ENCODE data around the gene LGSN.
"Not testable (repeated sequence)": the region's sequence is repeated elsewhere in the genome, so short reads cannot be mapped to it uniquely, and the experiment has no call there.

LGSN gene

DNA sequence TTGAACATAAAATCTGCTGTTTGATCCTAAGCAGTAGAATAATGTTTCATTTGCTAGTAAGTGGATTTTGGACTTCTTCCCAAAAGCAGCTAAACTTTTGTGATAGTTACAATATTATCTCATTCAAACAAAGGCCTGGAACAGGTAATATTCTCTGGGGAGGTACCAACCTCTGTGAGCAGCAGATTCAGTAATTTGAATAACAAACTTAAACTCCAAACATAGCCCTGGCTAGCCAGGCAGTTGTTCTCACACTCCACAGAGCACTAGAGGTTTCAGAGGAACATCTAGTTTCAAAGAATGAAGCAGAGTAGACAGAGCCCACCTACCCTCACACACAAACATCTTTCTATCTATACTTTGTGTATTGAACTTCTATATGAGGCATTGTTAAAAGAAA is 40.9 kb downstream of the LGSN start:
- H3K79me2 ChIP-seq (ENCODE audit: insufficient read depth, low read length), result no peaks in the 10 kb centered on the region
- TF ChIP-seq, protein P1, sequence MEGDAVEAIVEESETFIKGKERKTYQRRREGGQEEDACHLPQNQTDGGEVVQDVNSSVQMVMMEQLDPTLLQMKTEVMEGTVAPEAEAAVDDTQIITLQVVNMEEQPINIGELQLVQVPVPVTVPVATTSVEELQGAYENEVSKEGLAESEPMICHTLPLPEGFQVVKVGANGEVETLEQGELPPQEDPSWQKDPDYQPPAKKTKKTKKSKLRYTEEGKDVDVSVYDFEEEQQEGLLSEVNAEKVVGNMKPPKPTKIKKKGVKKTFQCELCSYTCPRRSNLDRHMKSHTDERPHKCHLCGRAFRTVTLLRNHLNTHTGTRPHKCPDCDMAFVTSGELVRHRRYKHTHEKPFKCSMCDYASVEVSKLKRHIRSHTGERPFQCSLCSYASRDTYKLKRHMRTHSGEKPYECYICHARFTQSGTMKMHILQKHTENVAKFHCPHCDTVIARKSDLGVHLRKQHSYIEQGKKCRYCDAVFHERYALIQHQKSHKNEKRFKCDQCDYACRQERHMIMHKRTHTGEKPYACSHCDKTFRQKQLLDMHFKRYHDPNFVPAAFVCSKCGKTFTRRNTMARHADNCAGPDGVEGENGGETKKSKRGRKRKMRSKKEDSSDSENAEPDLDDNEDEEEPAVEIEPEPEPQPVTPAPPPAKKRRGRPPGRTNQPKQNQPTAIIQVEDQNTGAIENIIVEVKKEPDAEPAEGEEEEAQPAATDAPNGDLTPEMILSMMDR (conservative IDR thresholded peaks at IDR 0.05; ENCODE audit: low read length), result no peak
- no peak for TF ChIP-seq EZH2phosphoT487 (IDR thresholded peaks at IDR 0.05; ENCODE audit: borderline replicate concordance)
- H3F3A ChIP-seq (ENCODE audit: low read depth), result no peaks in the 10 kb centered on the region
- H3K9ac ChIP-seq (ENCODE audit: low read depth, low read length, poor library complexity, severe bottlenecking), result no peak overlapping the region
- H4K20me1 ChIP-seq (ENCODE audit: insufficient read depth, low read length, poor library complexity, severe bottlenecking), result no peaks in the 10 kb centered on the region
- no peaks in the 10 kb centered on the region for H3K4me1 ChIP-seq (ENCODE audit: insufficient read depth, low read length, poor library complexity, severe bottlenecking)
- no peaks in the 10 kb centered on the region for H3K9me2 ChIP-seq (replicated peaks; ENCODE audit: low read depth, low read length)
- H3K36me3 ChIP-seq (ENCODE audit: insufficient read depth, low read length), result no peaks in the 10 kb centered on the region
- no peak overlapping the region for H3K4me2 ChIP-seq (ENCODE audit: low read depth, low read length, poor library complexity, severe bottlenecking)
- no peaks in the 10 kb centered on the region for H3K9me3 ChIP-seq (ENCODE audit: insufficient read depth, low read depth, low read length)
- H2AFZ ChIP-seq (ENCODE audit: low read length), result no peak overlapping the region
- no peak overlapping the region for H3K4me3 ChIP-seq (ENCODE audit: low read length, poor library complexity, severe bottlenecking)
- H3K27me3 ChIP-seq (ENCODE audit: insufficient read depth, low read length, poor library complexity, severe bottlenecking), result no peaks in the 10 kb centered on the region

DNA sequence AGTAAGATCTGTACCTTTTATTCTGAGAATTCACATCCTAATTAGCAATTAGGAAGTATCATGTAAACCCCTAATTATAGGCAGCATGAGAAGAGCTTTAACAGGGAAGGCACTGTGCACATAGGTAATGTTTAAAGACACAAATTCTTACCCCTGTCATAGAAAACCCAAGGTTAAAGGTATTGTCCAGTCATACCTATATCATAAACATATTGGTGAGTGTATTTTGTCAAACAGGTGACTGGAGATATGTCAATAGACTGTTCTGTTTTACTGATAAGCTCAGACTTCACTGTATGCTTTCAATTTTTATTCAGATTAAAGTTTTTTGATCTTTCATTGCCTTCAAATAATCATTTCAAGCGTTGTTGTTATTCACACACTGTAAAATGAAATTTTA is 43.8 kb downstream of the LGSN start:
- no peaks in the 10 kb centered on the region for H3K27me3 ChIP-seq (ENCODE audit: insufficient read depth, low read length, poor library complexity, severe bottlenecking)
- H3K4me1 ChIP-seq (ENCODE audit: insufficient read depth, low read length, poor library complexity, severe bottlenecking), result no peaks in the 10 kb centered on the region
- no peaks in the 10 kb centered on the region for H3K79me2 ChIP-seq (ENCODE audit: insufficient read depth, low read length)
- H3K9me3 ChIP-seq (ENCODE audit: insufficient read depth, low read depth, low read length), result no peaks in the 10 kb centered on the region
- H3F3A ChIP-seq (ENCODE audit: low read depth), result no peaks in the 10 kb centered on the region
- H3K4me2 ChIP-seq (ENCODE audit: low read depth, low read length, poor library complexity, severe bottlenecking), result no peak overlapping the region
- no peak overlapping the region for H3K4me3 ChIP-seq (ENCODE audit: low read length, poor library complexity, severe bottlenecking)
- no peak overlapping the region for H3K9ac ChIP-seq (ENCODE audit: low read depth, low read length, poor library complexity, severe bottlenecking)
- no peaks in the 10 kb centered on the region for H4K20me1 ChIP-seq (ENCODE audit: insufficient read depth, low read length, poor library complexity, severe bottlenecking)
- TF ChIP-seq, protein P1 (conservative IDR thresholded peaks at IDR 0.05; ENCODE audit: low read length), result no peak
- TF ChIP-seq EZH2phosphoT487 (IDR thresholded peaks at IDR 0.05; ENCODE audit: borderline replicate concordance), result no peak
- no peak overlapping the region for H2AFZ ChIP-seq (ENCODE audit: low read length)
- H3K36me3 ChIP-seq (ENCODE audit: insufficient read depth, low read length), result no peaks in the 10 kb centered on the region
- no peaks in the 10 kb centered on the region for H3K9me2 ChIP-seq (replicated peaks; ENCODE audit: low read depth, low read length)

DNA sequence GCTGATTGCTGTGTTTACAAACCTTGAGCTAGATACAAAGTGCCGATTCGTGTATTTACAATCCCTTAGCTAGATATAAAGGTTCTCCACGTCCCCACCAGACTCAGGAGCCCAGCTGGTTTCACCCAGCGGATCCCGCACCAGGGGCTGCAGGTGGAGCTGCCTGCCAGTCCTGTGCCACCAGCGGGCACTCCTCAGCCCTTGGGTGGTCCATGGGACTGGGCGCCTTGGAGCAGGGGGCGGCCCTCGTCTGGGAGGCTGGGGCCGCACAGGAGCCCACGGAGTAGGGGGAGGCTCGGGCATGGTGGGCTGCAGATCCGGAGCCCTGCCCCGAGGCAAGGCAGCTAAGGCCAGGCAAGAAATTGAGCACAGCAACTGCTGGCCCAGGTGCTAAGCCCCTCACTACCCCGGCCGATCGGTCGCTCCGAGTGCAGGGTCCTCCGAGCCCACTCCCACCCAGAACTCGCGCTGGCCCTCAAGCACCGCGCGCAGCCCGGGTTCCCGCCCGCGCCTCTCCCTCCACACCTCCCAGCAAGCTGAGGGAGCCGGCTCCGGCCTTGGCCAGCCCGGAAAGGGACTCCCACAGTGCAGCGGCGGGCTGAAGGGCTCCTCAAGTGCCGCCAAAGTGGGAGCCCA is 44.9 kb downstream of the LGSN start:
- not testable (repeated sequence) for H3K79me2 ChIP-seq (ENCODE audit: insufficient read depth, low read length); H3F3A ChIP-seq (ENCODE audit: low read depth); H3K9ac ChIP-seq (ENCODE audit: low read depth, low read length, poor library complexity, severe bottlenecking); H3K27me3 ChIP-seq (ENCODE audit: insufficient read depth, low read length, poor library complexity, severe bottlenecking); H2AFZ ChIP-seq (ENCODE audit: low read length); H4K20me1 ChIP-seq (ENCODE audit: insufficient read depth, low read length, poor library complexity, severe bottlenecking); H3K9me2 ChIP-seq (replicated peaks; ENCODE audit: low read depth, low read length); H3K4me2 ChIP-seq (ENCODE audit: low read depth, low read length, poor library complexity, severe bottlenecking); H3K4me3 ChIP-seq (ENCODE audit: low read length, poor library complexity, severe bottlenecking); H3K36me3 ChIP-seq (ENCODE audit: insufficient read depth, low read length); H3K9me3 ChIP-seq (ENCODE audit: insufficient read depth, low read depth, low read length); H3K4me1 ChIP-seq (ENCODE audit: insufficient read depth, low read length, poor library complexity, severe bottlenecking)

DNA sequence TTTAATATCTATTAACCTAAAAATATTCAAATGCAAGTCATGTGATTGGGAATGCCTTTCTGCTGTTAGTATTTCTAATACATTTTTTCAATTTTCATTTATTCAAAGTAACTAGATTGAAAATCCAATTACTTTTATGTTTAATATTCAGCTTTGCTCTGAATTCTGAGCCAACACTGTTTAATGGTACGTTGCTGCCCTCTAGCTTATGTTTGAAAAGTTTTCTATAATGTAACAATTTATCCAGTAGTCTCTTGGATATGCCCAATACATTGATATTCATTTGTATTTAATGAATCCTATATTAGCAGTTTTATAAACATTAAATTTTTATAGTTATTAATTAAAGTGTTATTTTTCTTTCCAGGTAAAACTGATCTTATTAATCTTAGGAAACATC is 47.4 kb downstream of the LGSN start:
- Histone ChIP-seq H2AFZ (ENCODE audit: low read length) (no peak overlapping the region), H3F3A (ENCODE audit: low read depth) (no peaks in the 10 kb centered on the region), H3K4me2 (ENCODE audit: low read depth, low read length, poor library complexity, severe bottlenecking) (no peak overlapping the region), H3K4me3 (ENCODE audit: low read length, poor library complexity, severe bottlenecking) (no peak overlapping the region), H3K9ac (ENCODE audit: low read depth, low read length, poor library complexity, severe bottlenecking) (no peak overlapping the region), H3K9me3 (ENCODE audit: insufficient read depth, low read depth, low read length) (no peaks in the 10 kb centered on the region), H3K79me2 (ENCODE audit: insufficient read depth, low read length) (no peaks in the 10 kb centered on the region), H3K36me3 (ENCODE audit: insufficient read depth, low read length) (no peaks in the 10 kb centered on the region), H3K4me1 (ENCODE audit: insufficient read depth, low read length, poor library complexity, severe bottlenecking) (no peaks in the 10 kb centered on the region), H4K20me1 (ENCODE audit: insufficient read depth, low read length, poor library complexity, severe bottlenecking) (no peaks in the 10 kb centered on the region), H3K9me2 (replicated peaks; ENCODE audit: low read depth, low read length) (no peaks in the 10 kb centered on the region), H3K27me3 (ENCODE audit: insufficient read depth, low read length, poor library complexity, severe bottlenecking) (no peaks in the 10 kb centered on the region)
- TF ChIP-seq, protein P1 (conservative IDR thresholded peaks at IDR 0.05; ENCODE audit: low read length), result peak; percentile 49
- TF ChIP-seq EZH2phosphoT487 (IDR thresholded peaks at IDR 0.05; ENCODE audit: borderline replicate concordance), result no peak
